Measurements from ENCODE around the gene ATP6V0C. TPM values are rescaled to one million over a fixed set of nuclear protein-coding genes. Genes with fewer than 3 reads are reported as not detected.

Gene ATP6V0C
- total RNA-seq, 1 experiment from 2014 or later: 117 TPM

DNA sequence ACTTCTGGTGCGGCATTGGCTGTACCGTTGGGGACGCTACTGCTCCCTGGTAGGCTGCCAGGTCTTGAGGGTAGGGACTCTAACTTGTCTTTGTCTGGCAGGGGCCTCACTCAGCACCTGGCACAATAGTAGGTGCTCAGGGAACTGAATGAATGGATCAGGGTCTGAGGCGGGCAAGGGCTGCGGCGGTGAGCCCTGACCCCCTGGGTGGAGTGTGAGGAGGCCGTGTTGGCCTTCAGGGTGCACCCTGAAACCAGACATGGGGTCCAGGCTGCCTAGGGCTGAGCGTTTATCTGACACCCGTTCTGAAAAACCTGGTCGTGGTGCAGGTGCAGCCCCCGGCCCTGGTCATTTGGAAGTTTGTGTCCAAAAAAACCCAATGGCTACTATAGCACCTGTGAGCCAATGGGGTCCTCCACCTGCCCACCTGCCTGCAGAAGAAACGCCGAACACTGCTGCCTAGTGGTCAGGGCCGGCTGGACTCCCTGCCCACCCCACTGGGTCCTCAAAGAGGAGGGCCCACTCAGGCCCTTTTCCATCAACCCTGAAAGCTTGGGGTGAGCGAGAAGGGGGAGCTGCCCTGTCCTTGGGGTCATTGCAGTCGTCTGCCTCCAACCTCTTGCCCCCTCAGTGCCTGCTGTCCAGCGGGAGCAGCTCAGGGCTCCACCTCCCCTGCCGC is 4.9 kb upstream of the ATP6V0C start:
- no peak for DNase-seq (ENCODE audit: low spot score)

- no peak for DNase-seq (ENCODE audit: low spot score)
Observed at GRCh38 chr16:2511128-2511800, 2.5 kb upstream of the ATP6V0C start.

- no peak for DNase-seq (ENCODE audit: low spot score)
Observed at GRCh38 chr16:2511996-2512734, 1.6 kb upstream of the ATP6V0C start.

- DNase-seq (ENCODE audit: low spot score): no peak
Observed at GRCh38 chr16:2512735-2513404, 882 bp upstream of the ATP6V0C start.

GRCh38 chr16:2514333-2515179 is 804 bp downstream of the ATP6V0C start:
- no peak for DNase-seq (ENCODE audit: low spot score)

- DNase-seq (ENCODE audit: low spot score): no peak
Observed at GRCh38 chr16:2515180-2515851, 1.6 kb downstream of the ATP6V0C start.

GRCh38 chr16:2516391-2517240 is 2.9 kb downstream of the ATP6V0C start:
- no peak for DNase-seq (ENCODE audit: low spot score)

GRCh38 chr16:2517954-2518605 is 4.3 kb downstream of the ATP6V0C start:
- no peak for DNase-seq (ENCODE audit: low spot score)

- DNase-seq (ENCODE audit: low spot score): no peak
Observed at GRCh38 chr16:2518823-2519710, 5.3 kb downstream of the ATP6V0C start.

DNA sequence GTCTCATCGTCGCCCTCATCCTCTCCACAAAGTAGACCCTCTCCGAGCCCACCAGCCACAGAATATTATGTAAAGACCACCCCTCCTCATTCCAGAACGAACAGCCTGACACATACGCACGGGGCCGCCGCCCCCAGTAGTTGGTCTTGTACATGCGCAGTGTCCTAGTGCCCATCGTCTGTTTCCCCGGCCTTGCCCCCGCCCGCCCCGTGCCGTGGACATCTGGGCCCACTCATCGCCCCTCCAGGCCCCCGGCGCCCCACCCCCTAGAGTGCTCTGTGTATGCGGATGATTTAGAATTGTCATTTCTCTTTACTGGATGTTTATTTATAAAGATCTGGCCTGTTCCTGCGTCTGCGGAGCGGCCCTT is 5.9 kb downstream of the ATP6V0C start:
- DNase-seq (ENCODE audit: low spot score): no peak

GRCh38 chr16:2520097-2520783 is 6.5 kb downstream of the ATP6V0C start, which contains the start of gene AMDHD2:
Gene AMDHD2, plus strand, starts transcription at chr16:2520371. Its CDS starts 88 bp downstream, at chr16:2520459.
- peak; percentile 80 for DNase-seq (ENCODE audit: low spot score)

DNA sequence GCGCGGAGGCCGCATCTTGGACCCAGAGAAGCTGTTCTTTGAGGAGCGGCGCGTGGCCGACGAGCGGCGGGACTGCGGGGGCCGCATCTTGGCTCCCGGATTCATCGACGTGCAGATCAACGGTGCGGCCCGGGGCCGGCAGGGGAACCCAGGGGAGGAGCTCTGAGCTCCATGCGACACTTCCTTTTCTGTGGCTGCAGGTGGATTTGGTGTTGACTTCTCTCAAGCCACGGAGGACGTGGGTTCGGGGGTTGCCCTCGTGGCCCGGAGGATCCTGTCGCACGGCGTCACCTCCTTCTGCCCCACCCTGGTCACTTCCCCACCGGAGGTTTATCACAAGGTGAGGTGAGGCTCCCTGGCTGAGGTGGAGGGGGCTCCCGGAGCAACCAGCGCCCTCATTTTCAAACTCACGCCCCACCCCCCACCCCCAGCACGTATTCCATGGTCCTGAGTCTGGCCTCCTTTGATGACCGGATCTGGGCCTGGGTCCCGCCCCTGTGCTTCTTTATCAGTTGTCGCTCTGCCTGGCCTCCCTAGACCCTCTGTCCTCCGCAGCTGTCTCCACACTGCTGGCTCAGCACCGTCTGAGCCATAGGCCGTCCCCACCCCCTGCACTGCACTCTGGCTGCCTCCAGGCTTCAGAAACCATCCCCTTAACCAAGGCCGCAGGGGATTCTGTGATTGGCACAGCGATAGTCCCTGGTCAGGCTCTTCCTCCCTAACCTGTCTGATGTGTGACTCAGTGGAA is 7.2 kb downstream of the ATP6V0C start:
- no peak for DNase-seq (ENCODE audit: low spot score)

DNA sequence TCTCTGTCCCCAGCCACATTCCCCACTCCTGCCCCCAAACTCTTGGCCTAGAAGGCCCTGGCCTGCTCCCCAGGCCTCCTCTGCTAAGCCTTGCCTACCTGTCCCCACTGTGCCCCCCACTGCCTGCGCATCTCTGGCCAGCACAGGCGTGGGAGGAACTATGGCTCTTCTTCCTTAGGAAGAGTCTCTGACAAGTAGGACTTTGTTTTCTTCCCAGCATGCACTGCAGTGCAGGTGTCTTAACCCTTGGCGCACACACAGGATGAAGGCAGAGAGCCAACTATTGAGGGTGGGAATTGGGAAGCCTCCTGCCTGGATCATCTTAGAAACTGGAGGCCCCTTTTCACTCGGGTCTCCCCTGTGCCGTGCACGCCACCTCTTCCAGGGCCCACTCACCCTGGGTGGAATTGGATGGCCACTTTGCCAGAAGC is 10.1 kb downstream of the ATP6V0C start:
- no peak for DNase-seq (ENCODE audit: low spot score)

GRCh38 chr16:2524339-2524938 is 10.7 kb downstream of the ATP6V0C start:
- DNase-seq (ENCODE audit: low spot score): no peak

GRCh38 chr16:2526135-2526534 is 12.4 kb downstream of the ATP6V0C start:
- no peak for DNase-seq (ENCODE audit: low spot score)
